MM.1S (cell line): ENCODE data around the gene MAP2.

Source experiments
- DNase-seq: peaks from one replicate; pipeline ENCODE4 v3.0.0-alpha.2; 2015
- H2AFZ ChIP-seq: fragments of 300-600 bp; sonication (generic); 2 replicates; pipeline ENCODE4 v1.6.0; 2016; ENCODE audit warnings: antibody characterized with exemption, low read length
- H3F3A ChIP-seq: fragments of 300-600 bp; sonication (generic); 2 replicates; pipeline ENCODE4 v1.6.1; 2016; ENCODE audit warnings: mild to moderate bottlenecking, antibody characterized with exemption, low read length, moderate library complexity, mixed read lengths; ENCODE audit not compliant: insufficient read depth
- H3K27ac ChIP-seq: fragments of 300-600 bp; sonication (generic); 2 replicates; pipeline ENCODE4 v1.5.1; 2016; ENCODE audit warnings: mild to moderate bottlenecking, low read length
- H3K27me3 ChIP-seq: fragments of 300-600 bp; sonication (generic); replicated peaks from 2 replicates; pipeline ENCODE4 v1.6.0; 2016; ENCODE audit warnings: low read length; ENCODE audit not compliant: insufficient read depth
- H3K36me3 ChIP-seq: fragments of 300-600 bp; sonication (generic); replicated peaks from 2 replicates; pipeline ENCODE4 v1.6.1; 2016; ENCODE audit warnings: mild to moderate bottlenecking, low read length, mixed read lengths; ENCODE audit not compliant: insufficient read depth
- H3K4me1 ChIP-seq: fragments of 300-600 bp; sonication (generic); 2 replicates; pipeline ENCODE4 v1.6.1; 2016; ENCODE audit warnings: low read length, mixed read lengths
- H3K4me2 ChIP-seq: fragments of 300-600 bp; sonication (generic); 2 replicates; pipeline ENCODE4 v1.6.0; 2016; ENCODE audit warnings: low read depth, low read length
- H3K4me3 ChIP-seq: fragments of 300-600 bp; sonication (generic); 2 replicates; pipeline ENCODE4 v1.5.1; 2016; ENCODE audit warnings: low read length, mixed read lengths
- H3K79me2 ChIP-seq: fragments of 300-600 bp; sonication (generic); 2 replicates; pipeline ENCODE4 v1.6.1; 2016; ENCODE audit warnings: mixed run types, low read length, mixed read lengths
- H3K9ac ChIP-seq: fragments of 300-600 bp; sonication (generic); 2 replicates; pipeline ENCODE4 v1.6.1; 2016; ENCODE audit warnings: low read length, mixed read lengths
- H3K9me2 ChIP-seq: fragments of 300-600 bp; sonication (generic); replicated peaks from 2 replicates; pipeline ENCODE4 v1.6.1; 2016; ENCODE audit warnings: mild to moderate bottlenecking, low read length, mixed read lengths; ENCODE audit not compliant: insufficient read depth
- H3K9me3 ChIP-seq: fragments of 300-600 bp; sonication (generic); replicated peaks from 2 replicates; pipeline ENCODE4 v1.6.1; 2016; ENCODE audit warnings: mild to moderate bottlenecking, low read length, mixed read lengths; ENCODE audit not compliant: insufficient read depth
- H4K20me1 ChIP-seq: fragments of 300-600 bp; sonication (generic); 2 replicates; pipeline ENCODE4 v1.6.1; 2016; ENCODE audit warnings: mild to moderate bottlenecking, low read length, moderate library complexity, mixed read lengths; ENCODE audit not compliant: insufficient read depth
- EZH2 ChIP-seq: fragments of 300-600 bp; sonication (generic); optimal IDR thresholded peaks from 2 replicates; pipeline ENCODE3; 2017; ENCODE audit warnings: low read depth, mild to moderate bottlenecking, antibody characterized with exemption, low read length, mixed read lengths
- EZH2phosphoT487 ChIP-seq: fragments of 300-600 bp; sonication (generic); IDR thresholded peaks from 2 replicates; pipeline ENCODE4 v1.6.1; 2018; ENCODE audit warnings: antibody characterized with exemption, low read length
- TF ChIP-seq, protein P1 (sequence below): fragments of 300-600 bp; sonication (generic); IDR thresholded peaks from 2 replicates; pipeline ENCODE4 v1.5.1; 2016; ENCODE audit warnings: antibody characterized with exemption, low read length, mixed read lengths

The MAP2 gene, protein sequence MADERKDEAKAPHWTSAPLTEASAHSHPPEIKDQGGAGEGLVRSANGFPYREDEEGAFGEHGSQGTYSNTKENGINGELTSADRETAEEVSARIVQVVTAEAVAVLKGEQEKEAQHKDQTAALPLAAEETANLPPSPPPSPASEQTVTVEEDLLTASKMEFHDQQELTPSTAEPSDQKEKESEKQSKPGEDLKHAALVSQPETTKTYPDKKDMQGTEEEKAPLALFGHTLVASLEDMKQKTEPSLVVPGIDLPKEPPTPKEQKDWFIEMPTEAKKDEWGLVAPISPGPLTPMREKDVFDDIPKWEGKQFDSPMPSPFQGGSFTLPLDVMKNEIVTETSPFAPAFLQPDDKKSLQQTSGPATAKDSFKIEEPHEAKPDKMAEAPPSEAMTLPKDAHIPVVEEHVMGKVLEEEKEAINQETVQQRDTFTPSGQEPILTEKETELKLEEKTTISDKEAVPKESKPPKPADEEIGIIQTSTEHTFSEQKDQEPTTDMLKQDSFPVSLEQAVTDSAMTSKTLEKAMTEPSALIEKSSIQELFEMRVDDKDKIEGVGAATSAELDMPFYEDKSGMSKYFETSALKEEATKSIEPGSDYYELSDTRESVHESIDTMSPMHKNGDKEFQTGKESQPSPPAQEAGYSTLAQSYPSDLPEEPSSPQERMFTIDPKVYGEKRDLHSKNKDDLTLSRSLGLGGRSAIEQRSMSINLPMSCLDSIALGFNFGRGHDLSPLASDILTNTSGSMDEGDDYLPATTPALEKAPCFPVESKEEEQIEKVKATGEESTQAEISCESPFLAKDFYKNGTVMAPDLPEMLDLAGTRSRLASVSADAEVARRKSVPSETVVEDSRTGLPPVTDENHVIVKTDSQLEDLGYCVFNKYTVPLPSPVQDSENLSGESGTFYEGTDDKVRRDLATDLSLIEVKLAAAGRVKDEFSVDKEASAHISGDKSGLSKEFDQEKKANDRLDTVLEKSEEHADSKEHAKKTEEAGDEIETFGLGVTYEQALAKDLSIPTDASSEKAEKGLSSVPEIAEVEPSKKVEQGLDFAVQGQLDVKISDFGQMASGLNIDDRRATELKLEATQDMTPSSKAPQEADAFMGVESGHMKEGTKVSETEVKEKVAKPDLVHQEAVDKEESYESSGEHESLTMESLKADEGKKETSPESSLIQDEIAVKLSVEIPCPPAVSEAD (N-terminal part only)

DNA sequence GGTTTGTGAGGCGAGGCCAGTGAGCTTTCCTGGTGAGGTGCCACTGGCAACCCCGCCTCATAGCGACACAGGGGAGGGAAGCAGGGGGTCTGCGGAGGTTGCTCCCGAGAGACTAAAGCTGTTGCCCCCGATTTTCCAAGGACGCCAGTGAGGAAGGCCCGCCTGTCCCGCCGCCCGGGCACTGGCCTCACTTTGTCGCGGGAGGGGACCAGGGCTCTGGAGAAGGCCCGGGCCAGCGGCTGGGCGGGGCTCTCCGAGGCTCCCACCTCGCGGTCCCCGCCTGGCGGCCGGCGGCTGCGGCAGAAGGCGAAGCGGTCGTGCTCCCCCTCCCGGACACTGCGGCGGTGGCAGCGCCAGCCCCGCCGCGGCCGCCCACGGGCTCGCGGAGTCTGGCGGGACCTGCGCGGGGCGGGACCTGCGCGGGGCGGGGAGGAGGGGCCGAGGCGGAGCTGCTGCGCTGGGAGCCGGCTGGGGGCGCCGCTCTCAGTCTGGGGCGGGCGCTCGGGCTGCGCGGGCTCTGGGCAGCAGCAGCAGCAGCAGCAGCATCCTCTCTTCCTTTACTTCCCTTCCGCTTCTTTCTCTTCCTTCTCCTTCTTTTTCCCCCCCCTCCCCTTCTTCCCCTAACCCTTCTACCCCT is at the start of gene MAP2:
Gene MAP2 (plus strand): TSS at position 486 of the 637 bp plus-strand sequence. CDS start 229,124 bp downstream, outside the sequence.
- DNase-seq: peak; percentile 90
- Histone ChIP-seq H4K20me1 (no peaks in the 10 kb centered on the region), H3K4me1 (peaks cover 12% of the 10 kb centered on the region), H3K4me3 (peak within 1 kb of the TSS; percentile 66), H3F3A (peaks cover 5% of the 10 kb centered on the region; the same call in 1 of the 2 replicates), H3K9ac (peak within 1 kb of the TSS; percentile 52; the same call in 1 of the 2 replicates), H3K27me3 (no peaks in the 10 kb centered on the region), H3K9me2 (no peaks in the 10 kb centered on the region), H3K4me2 (peak within 1 kb of the TSS; percentile 79), H2AFZ (peak within 1 kb of the TSS; percentile 95), H3K9me3 (no peaks in the 10 kb centered on the region), H3K36me3 (no peaks in the 10 kb centered on the region), H3K79me2 (no peaks in the 10 kb centered on the region; the same call in 1 of the 2 replicates), H3K27ac (peak within 1 kb of the TSS; percentile 4; the same call in 1 of the 2 replicates)
- TF ChIP-seq, protein P1, sequence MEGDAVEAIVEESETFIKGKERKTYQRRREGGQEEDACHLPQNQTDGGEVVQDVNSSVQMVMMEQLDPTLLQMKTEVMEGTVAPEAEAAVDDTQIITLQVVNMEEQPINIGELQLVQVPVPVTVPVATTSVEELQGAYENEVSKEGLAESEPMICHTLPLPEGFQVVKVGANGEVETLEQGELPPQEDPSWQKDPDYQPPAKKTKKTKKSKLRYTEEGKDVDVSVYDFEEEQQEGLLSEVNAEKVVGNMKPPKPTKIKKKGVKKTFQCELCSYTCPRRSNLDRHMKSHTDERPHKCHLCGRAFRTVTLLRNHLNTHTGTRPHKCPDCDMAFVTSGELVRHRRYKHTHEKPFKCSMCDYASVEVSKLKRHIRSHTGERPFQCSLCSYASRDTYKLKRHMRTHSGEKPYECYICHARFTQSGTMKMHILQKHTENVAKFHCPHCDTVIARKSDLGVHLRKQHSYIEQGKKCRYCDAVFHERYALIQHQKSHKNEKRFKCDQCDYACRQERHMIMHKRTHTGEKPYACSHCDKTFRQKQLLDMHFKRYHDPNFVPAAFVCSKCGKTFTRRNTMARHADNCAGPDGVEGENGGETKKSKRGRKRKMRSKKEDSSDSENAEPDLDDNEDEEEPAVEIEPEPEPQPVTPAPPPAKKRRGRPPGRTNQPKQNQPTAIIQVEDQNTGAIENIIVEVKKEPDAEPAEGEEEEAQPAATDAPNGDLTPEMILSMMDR: peak; percentile 64
- TF ChIP-seq EZH2phosphoT487: no peak

DNA sequence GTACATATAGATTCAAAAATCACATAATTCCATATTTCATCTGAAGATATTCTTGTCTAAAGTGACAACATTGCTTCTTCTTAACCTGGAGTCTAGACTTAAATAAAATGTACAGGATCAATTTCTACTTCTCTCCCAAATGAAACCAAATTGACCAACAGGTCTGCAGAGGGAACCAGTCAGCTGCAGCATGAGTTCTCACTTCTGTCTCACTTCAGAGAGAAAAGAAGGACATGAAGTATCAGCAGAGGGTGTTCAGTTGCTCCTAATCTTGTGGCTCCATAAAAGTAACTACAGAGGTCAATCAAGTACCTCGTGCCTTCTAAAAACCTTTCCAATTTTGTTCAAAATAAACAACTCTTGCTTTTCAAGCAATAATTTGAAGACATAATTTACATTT is 47.2 kb upstream of the MAP2 start:
- Histone ChIP-seq H3K4me2 (no peak overlapping the region), H3K9me3 (no peaks in the 10 kb centered on the region; the same call in 1 of the 2 replicates), H4K20me1 (no peaks in the 10 kb centered on the region), H3K9me2 (no peaks in the 10 kb centered on the region), H3K27ac (no peak overlapping the region), H3F3A (peaks cover 9% of the 10 kb centered on the region; the same call in 1 of the 2 replicates), H3K79me2 (no peaks in the 10 kb centered on the region), H3K9ac (no peak overlapping the region), H2AFZ (no peak overlapping the region), H3K4me3 (no peak overlapping the region), H3K4me1 (peaks cover 19% of the 10 kb centered on the region), H3K36me3 (no peaks in the 10 kb centered on the region), H3K27me3 (no peaks in the 10 kb centered on the region)
- DNase-seq: no peak
- TF ChIP-seq, protein P1: no peak
- TF ChIP-seq EZH2 (no peak), EZH2phosphoT487 (no peak)

DNA sequence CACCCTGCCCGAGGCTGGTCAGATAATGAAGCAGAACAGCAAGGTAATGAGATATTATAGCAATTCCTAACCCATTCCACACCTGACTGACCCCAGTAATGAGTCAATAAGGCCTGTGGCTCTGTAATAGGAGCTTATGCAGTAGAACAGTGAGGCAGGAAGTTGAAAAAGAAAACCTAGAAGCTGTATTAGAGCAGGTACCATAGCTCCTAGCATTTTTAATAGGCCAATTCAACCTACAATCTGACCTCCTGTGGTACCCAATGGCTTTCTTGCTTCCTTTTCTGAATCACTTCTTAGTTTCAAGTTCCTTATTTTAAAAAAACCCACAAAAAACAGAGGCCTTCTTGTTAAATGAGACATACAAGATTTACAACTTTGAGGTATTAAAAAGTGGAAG is 43.6 kb upstream of the MAP2 start:
- Histone ChIP-seq H3K27ac (peak overlapping the region; percentile 31; the same call in 1 of the 2 replicates), H3K36me3 (no peaks in the 10 kb centered on the region), H2AFZ (peak overlapping the region; percentile 28), H3K27me3 (no peaks in the 10 kb centered on the region), H3K4me2 (peak overlapping the region; percentile 22; the same call in 1 of the 2 replicates), H4K20me1 (no peaks in the 10 kb centered on the region), H3K4me3 (no peak overlapping the region), H3K79me2 (no peaks in the 10 kb centered on the region), H3K9me3 (no peaks in the 10 kb centered on the region), H3K9ac (no peak overlapping the region), H3K4me1 (peaks cover 23% of the 10 kb centered on the region), H3F3A (peaks cover 9% of the 10 kb centered on the region; the same call in 1 of the 2 replicates), H3K9me2 (no peaks in the 10 kb centered on the region)
- DNase-seq: peak; percentile 48
- TF ChIP-seq EZH2: no peak
- no peak for TF ChIP-seq EZH2phosphoT487
- TF ChIP-seq, protein P1: no peak
